GM23338 (cell line): ENCODE data around the gene CHD9. TPM values are rescaled to one million over a fixed set of nuclear protein-coding genes. Genes with fewer than 3 reads are reported as not detected.

Experiments used
- ATAC-seq: fragments of 200-7000 bp; cut with Tn5 transposase; 3 replicates; pipeline ENCODE4 v1.9.1; 2020
- DNase-seq: peaks from one replicate; pipeline ENCODE4 v3.0.0-alpha.2; 2015; ENCODE audit warnings: low spot score
- H2AFZ ChIP-seq: fragments of 200-600 bp; sonication (generic); 2 replicates; pipeline ENCODE4 v1.8.0; 2016; ENCODE audit warnings: antibody characterized with exemption, mild to moderate bottlenecking, moderate library complexity
- H3F3A ChIP-seq: fragments of 200-600 bp; sonication (generic); replicated peaks from 2 replicates; pipeline ENCODE4 v1.8.0; 2017; ENCODE audit warnings: antibody characterized with exemption, mixed run types, low read depth
- H3K27ac ChIP-seq: fragments of 200-600 bp; sonication (generic); 2 replicates; pipeline ENCODE4 v1.6.1; 2016; ENCODE audit warnings: low read depth
- H3K27me3 ChIP-seq: fragments of 200-600 bp; sonication (generic); 2 replicates; pipeline ENCODE4 v1.8.0; 2016; ENCODE audit warnings: mild to moderate bottlenecking, mixed run types, moderate library complexity; ENCODE audit not compliant: insufficient read depth
- H3K36me3 ChIP-seq: fragments of 200-600 bp; sonication (generic); 2 replicates; pipeline ENCODE4 v1.8.0; 2016; ENCODE audit warnings: mild to moderate bottlenecking; ENCODE audit not compliant: insufficient read depth
- H3K4me1 ChIP-seq: fragments of 200-600 bp; sonication (generic); 2 replicates; pipeline ENCODE4 v1.8.0; 2016; ENCODE audit warnings: mild to moderate bottlenecking, moderate library complexity; ENCODE audit not compliant: insufficient read depth
- H3K4me2 ChIP-seq: fragments of 200-600 bp; sonication (generic); 2 replicates; pipeline ENCODE4 v1.7.1; 2017; ENCODE audit warnings: mixed run types
- H3K4me3 ChIP-seq: fragments of 200-600 bp; sonication (generic); 2 replicates; pipeline ENCODE4 v1.6.1; 2016; ENCODE audit warnings: mixed run types
- H3K79me2 ChIP-seq: fragments of 200-600 bp; sonication (generic); replicated peaks from 2 replicates; pipeline ENCODE4 v1.8.0; 2017; ENCODE audit warnings: mild to moderate bottlenecking; ENCODE audit not compliant: insufficient read depth
- H3K9me2 ChIP-seq: fragments of 200-600 bp; sonication (generic); 2 replicates; pipeline ENCODE4 v1.8.0; 2017; ENCODE audit not compliant: insufficient read depth
- H4K20me1 ChIP-seq: fragments of 200-600 bp; sonication (generic); replicated peaks from 2 replicates; pipeline ENCODE4 v1.8.0; 2017; ENCODE audit warnings: mild to moderate bottlenecking; ENCODE audit not compliant: insufficient read depth
- H3K27ac Mint-ChIP-seq: 2 replicates; pipeline ENCODE4 v1.8.0; 2020; ENCODE audit warnings: inconsistent platforms, mild to moderate bottlenecking, moderate library complexity, mixed read lengths
- H3K27me3 Mint-ChIP-seq: 3 replicates; pipeline ENCODE4 v1.8.0; 2022; ENCODE audit warnings: low read depth, mild to moderate bottlenecking, moderate library complexity, mixed read lengths, inconsistent platforms; ENCODE audit not compliant: insufficient read depth, poor library complexity
- H3K36me3 Mint-ChIP-seq: 3 replicates; pipeline ENCODE4 v1.8.0; 2021; ENCODE audit warnings: low read depth, mild to moderate bottlenecking, inconsistent platforms, moderate library complexity, mixed read lengths
- H3K4me1 Mint-ChIP-seq: 3 replicates; pipeline ENCODE4 v1.8.0; 2020; ENCODE audit warnings: mild to moderate bottlenecking, inconsistent platforms, mixed read lengths
- H3K4me3 Mint-ChIP-seq: 3 replicates; pipeline ENCODE4 v1.8.0; 2021; ENCODE audit warnings: moderate library complexity, mild to moderate bottlenecking, inconsistent platforms, mixed read lengths
- H3K9me3 Mint-ChIP-seq: 3 replicates; pipeline ENCODE4 v1.8.0; 2020; ENCODE audit warnings: moderate library complexity, mild to moderate bottlenecking, inconsistent platforms, mixed read lengths
- CREB1 ChIP-seq: fragments of 250-450 bp; sonication (Bioruptor Pico); IDR thresholded peaks from 2 replicates; pipeline ENCODE4 v1.5.0; 2020; ENCODE audit warnings: low read depth, mild to moderate bottlenecking, moderate library complexity
- EZH2 ChIP-seq: fragments of 200-600 bp; sonication (generic); IDR thresholded peaks from one replicate; pipeline ENCODE4 v1.8.0; 2017; ENCODE audit warnings: antibody characterized with exemption, mild to moderate bottlenecking, low read depth; ENCODE audit not compliant: unreplicated experiment
- EZH2phosphoT487 ChIP-seq: fragments of 200-600 bp; sonication (generic); IDR thresholded peaks from one replicate; pipeline ENCODE4 v1.8.1; 2018; ENCODE audit warnings: antibody characterized with exemption; ENCODE audit not compliant: unreplicated experiment
- JUNB ChIP-seq: IDR thresholded peaks from one replicate; pipeline ENCODE4 v1.6.1; 2016; ENCODE audit warnings: antibody characterized with exemption; ENCODE audit not compliant: unreplicated experiment
- NANOG ChIP-seq: IDR thresholded peaks from 2 replicates; pipeline ENCODE4 v1.6.1; 2016; ENCODE audit warnings: antibody characterized with exemption, borderline replicate concordance
- POLR2AphosphoS5 ChIP-seq: IDR thresholded peaks from 2 replicates; pipeline ENCODE4 v1.6.1; 2016; ENCODE audit warnings: antibody characterized with exemption, low read depth
- STAT1 ChIP-seq: IDR thresholded peaks from one replicate; pipeline ENCODE4 v1.6.1; 2016; ENCODE audit warnings: antibody characterized with exemption; ENCODE audit not compliant: unreplicated experiment
- ZNF114 ChIP-seq: fragments of 250-450 bp; sonication (Bioruptor Pico); IDR thresholded peaks from 2 replicates; pipeline ENCODE4 v1.5.0; 2020; ENCODE audit warnings: mild to moderate bottlenecking, moderate library complexity
- ZNF331 ChIP-seq: fragments of 250-450 bp; sonication (Bioruptor Pico); IDR thresholded peaks from 2 replicates; pipeline ENCODE4 v1.5.0; 2020; ENCODE audit warnings: low read depth, mild to moderate bottlenecking, moderate library complexity
- polyA plus RNA-seq: library from polyadenylated mRNA; unstranded; fragments of >200 nt; fragmentation: Nextera tagmentation; extraction: Ambion mirVana; gene quantifications from 2 replicates; pipeline ENCODE4 v1.2.1, GENCODE V29; 2016
- total RNA-seq: library from RNA; depleted of rRNA; stranded (reverse); fragments of >200 nt; shearing (Covaris generic); gene quantifications from 2 replicates; pipeline ENCODE4 v1.2.3, GENCODE V29; 2014
- TF ChIP-seq, protein P1 (sequence below): IDR thresholded peaks from 2 replicates; pipeline ENCODE4 v1.6.1; 2016; ENCODE audit warnings: antibody characterized with exemption
- TF ChIP-seq, protein P2 (sequence below): IDR thresholded peaks from one replicate; pipeline ENCODE4 v1.6.1; 2018; ENCODE audit warnings: antibody characterized with exemption; ENCODE audit not compliant: unreplicated experiment
- TF ChIP-seq, protein P3 (sequence below): fragments of 250-450 bp; sonication (Bioruptor Pico); IDR thresholded peaks from 2 replicates; pipeline ENCODE4 v1.5.0; 2020; ENCODE audit warnings: mild to moderate bottlenecking, moderate library complexity

The CHD9 gene
- total and polyA plus RNA-seq, 2 experiments from 2014 or later: 18.8 to 46.6 TPM

DNA sequence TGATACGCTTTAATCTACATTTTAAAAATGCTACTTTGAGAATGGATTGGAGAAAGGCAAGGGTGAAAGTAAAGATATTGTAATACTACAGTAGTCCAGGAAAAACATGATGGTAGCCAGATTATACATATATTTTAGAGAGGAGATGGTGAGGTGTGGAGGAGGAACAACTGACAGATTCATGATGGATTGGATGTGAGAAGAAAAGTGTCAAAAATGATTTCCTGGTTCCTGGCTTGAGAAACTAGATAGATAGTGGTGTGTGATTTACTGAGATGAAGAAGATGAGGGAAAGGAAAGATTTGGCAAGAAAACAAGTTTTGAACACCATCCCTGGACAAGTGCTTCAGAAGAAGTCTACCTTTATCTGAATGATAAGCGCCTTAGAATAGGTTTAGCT is 80.5 kb downstream of the CHD9 start (continued):
- TF ChIP-seq EZH2: no peak

DNA sequence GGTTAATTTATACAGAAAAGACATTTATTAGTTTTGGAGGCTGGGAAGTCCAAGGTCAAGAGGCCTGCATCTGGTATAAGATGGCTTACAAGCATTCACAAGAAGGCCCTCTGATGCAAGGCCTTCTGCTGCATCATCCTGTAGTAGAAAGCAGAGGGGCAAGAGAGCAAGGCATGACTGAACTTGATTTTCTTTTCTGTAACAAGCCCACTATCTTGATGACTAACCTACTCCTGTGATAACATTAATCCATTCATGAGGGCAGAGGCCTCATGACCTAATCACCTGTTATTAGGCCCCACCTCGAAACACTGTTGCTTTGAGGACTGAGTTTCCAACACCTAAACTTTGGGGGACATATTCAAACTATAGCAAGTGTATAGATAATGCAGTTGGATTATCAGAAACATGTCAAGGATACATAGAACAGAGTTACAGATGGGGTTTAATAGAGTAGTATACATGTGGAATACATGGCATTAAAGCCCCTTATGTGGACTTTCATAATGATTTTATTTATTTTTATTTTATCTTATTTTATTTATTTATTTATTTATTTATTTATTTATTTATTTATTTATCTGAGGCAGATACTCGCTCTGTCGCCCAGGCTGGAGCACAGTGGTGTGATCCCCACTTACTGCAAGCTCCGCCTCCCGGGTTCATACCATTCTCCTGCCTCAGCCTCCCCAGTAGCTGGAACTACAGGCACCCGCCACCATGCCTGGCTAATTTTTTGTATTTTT is 88.2 kb downstream of the CHD9 start:
- Mint-ChIP-seq H3K4me3 (no peak overlapping the region), H3K9me3 (no peaks in the 10 kb centered on the region), H3K4me1 (peaks cover 9% of the 10 kb centered on the region; the same call in 2 of the 3 replicates), H3K27ac (no peak overlapping the region), H3K27me3 (no peaks in the 10 kb centered on the region), H3K36me3 (no peaks in the 10 kb centered on the region)
- no peak for ATAC-seq
- no peaks in the 10 kb centered on the region for H3F3A ChIP-seq
- no peak overlapping the region for H3K4me3 ChIP-seq
- no peaks in the 10 kb centered on the region for H3K36me3 ChIP-seq
- no peaks in the 10 kb centered on the region for H3K9me2 ChIP-seq
- H3K79me2 ChIP-seq: peaks cover 6% of the 10 kb centered on the region
- H3K4me2 ChIP-seq: no peak overlapping the region
- H3K27me3 ChIP-seq: no peaks in the 10 kb centered on the region
- TF ChIP-seq ZNF114 (CRISPR knock-in tag) (no peak), NANOG (no peak), EZH2 (no peak), STAT1 (no peak), JUNB (no peak), POLR2AphosphoS5 (no peak), ZNF331 (no peak), CREB1 (CRISPR knock-in tag) (no peak), EZH2phosphoT487 (no peak)
- TF ChIP-seq, protein P1, sequence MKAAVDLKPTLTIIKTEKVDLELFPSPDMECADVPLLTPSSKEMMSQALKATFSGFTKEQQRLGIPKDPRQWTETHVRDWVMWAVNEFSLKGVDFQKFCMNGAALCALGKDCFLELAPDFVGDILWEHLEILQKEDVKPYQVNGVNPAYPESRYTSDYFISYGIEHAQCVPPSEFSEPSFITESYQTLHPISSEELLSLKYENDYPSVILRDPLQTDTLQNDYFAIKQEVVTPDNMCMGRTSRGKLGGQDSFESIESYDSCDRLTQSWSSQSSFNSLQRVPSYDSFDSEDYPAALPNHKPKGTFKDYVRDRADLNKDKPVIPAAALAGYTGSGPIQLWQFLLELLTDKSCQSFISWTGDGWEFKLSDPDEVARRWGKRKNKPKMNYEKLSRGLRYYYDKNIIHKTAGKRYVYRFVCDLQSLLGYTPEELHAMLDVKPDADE: no peak
- TF ChIP-seq, protein P2, sequence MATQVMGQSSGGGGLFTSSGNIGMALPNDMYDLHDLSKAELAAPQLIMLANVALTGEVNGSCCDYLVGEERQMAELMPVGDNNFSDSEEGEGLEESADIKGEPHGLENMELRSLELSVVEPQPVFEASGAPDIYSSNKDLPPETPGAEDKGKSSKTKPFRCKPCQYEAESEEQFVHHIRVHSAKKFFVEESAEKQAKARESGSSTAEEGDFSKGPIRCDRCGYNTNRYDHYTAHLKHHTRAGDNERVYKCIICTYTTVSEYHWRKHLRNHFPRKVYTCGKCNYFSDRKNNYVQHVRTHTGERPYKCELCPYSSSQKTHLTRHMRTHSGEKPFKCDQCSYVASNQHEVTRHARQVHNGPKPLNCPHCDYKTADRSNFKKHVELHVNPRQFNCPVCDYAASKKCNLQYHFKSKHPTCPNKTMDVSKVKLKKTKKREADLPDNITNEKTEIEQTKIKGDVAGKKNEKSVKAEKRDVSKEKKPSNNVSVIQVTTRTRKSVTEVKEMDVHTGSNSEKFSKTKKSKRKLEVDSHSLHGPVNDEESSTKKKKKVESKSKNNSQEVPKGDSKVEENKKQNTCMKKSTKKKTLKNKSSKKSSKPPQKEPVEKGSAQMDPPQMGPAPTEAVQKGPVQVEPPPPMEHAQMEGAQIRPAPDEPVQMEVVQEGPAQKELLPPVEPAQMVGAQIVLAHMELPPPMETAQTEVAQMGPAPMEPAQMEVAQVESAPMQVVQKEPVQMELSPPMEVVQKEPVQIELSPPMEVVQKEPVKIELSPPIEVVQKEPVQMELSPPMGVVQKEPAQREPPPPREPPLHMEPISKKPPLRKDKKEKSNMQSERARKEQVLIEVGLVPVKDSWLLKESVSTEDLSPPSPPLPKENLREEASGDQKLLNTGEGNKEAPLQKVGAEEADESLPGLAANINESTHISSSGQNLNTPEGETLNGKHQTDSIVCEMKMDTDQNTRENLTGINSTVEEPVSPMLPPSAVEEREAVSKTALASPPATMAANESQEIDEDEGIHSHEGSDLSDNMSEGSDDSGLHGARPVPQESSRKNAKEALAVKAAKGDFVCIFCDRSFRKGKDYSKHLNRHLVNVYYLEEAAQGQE: no peak
- TF ChIP-seq, protein P3, sequence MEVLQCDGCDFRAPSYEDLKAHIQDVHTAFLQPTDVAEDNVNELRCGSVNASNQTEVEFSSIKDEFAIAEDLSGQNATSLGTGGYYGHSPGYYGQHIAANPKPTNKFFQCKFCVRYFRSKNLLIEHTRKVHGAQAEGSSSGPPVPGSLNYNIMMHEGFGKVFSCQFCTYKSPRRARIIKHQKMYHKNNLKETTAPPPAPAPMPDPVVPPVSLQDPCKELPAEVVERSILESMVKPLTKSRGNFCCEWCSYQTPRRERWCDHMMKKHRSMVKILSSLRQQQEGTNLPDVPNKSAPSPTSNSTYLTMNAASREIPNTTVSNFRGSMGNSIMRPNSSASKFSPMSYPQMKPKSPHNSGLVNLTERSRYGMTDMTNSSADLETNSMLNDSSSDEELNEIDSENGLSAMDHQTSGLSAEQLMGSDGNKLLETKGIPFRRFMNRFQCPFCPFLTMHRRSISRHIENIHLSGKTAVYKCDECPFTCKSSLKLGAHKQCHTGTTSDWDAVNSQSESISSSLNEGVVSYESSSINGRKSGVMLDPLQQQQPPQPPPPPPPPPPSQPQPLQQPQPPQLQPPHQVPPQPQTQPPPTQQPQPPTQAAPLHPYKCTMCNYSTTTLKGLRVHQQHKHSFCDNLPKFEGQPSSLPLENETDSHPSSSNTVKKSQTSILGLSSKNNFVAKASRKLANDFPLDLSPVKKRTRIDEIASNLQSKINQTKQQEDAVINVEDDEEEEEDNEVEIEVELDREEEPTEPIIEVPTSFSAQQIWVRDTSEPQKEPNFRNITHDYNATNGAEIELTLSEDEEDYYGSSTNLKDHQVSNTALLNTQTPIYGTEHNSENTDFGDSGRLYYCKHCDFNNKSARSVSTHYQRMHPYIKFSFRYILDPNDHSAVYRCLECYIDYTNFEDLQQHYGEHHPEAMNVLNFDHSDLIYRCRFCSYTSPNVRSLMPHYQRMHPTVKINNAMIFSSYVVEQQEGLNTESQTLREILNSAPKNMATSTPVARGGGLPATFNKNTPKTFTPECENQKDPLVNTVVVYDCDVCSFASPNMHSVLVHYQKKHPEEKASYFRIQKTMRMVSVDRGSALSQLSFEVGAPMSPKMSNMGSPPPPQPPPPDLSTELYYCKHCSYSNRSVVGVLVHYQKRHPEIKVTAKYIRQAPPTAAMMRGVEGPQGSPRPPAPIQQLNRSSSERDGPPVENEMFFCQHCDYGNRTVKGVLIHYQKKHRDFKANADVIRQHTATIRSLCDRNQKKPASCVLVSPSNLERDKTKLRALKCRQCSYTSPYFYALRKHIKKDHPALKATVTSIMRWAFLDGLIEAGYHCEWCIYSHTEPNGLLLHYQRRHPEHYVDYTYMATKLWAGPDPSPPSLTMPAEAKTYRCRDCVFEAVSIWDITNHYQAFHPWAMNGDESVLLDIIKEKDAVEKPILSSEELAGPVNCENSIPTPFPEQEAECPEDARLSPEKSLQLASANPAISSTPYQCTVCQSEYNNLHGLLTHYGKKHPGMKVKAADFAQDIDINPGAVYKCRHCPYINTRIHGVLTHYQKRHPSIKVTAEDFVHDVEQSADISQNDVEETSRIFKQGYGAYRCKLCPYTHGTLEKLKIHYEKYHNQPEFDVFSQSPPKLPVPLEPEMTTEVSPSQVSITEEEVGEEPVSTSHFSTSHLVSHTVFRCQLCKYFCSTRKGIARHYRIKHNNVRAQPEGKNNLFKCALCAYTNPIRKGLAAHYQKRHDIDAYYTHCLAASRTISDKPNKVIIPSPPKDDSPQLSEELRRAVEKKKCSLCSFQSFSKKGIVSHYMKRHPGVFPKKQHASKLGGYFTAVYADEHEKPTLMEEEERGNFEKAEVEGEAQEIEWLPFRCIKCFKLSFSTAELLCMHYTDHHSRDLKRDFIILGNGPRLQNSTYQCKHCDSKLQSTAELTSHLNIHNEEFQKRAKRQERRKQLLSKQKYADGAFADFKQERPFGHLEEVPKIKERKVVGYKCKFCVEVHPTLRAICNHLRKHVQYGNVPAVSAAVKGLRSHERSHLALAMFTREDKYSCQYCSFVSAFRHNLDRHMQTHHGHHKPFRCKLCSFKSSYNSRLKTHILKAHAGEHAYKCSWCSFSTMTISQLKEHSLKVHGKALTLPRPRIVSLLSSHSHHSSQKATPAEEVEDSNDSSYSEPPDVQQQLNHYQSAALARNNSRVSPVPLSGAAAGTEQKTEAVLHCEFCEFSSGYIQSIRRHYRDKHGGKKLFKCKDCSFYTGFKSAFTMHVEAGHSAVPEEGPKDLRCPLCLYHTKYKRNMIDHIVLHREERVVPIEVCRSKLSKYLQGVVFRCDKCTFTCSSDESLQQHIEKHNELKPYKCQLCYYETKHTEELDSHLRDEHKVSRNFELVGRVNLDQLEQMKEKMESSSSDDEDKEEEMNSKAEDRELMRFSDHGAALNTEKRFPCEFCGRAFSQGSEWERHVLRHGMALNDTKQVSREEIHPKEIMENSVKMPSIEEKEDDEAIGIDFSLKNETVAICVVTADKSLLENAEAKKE: no peak
- H3K27ac ChIP-seq: no peak overlapping the region
- DNase-seq: no peak
- H2AFZ ChIP-seq: no peak overlapping the region
- no peaks in the 10 kb centered on the region for H4K20me1 ChIP-seq
- no peaks in the 10 kb centered on the region for H3K4me1 ChIP-seq
